ENCODE measurements around the gene RNF20.
"Not testable (repeated sequence)": the region's sequence is repeated elsewhere in the genome, so short reads cannot be mapped to it uniquely, and the experiment has no call there.

The RNF20 gene

GRCh38 chr9:101533334-101534204 is at the start of gene RNF20:
Gene RNF20 (plus strand): TSS chr9:101533853. CDS start chr9:101535424, 1,571 bp downstream.
- DNase-seq (ENCODE audit: low spot score) = peak; percentile 100

GRCh38 chr9:101484046-101484445 is 49.6 kb upstream of the RNF20 start:
- no peak for DNase-seq (ENCODE audit: low spot score)

- peak; percentile 27 for DNase-seq (ENCODE audit: low spot score)
Measured at GRCh38 chr9:101485924-101486692, 47.5 kb upstream of the RNF20 start.

- DNase-seq (ENCODE audit: low spot score) = peak; percentile 35
Measured at GRCh38 chr9:101486693-101487442, 46.8 kb upstream of the RNF20 start.

GRCh38 chr9:101487443-101487840 is 46.2 kb upstream of the RNF20 start:
- DNase-seq (ENCODE audit: low spot score) = no peak

- no peak for DNase-seq (ENCODE audit: low spot score)
Measured at GRCh38 chr9:101495810-101496209, 37.8 kb upstream of the RNF20 start.

GRCh38 chr9:101498323-101498722 is 35.3 kb upstream of the RNF20 start:
- no peak for DNase-seq (ENCODE audit: low spot score)

GRCh38 chr9:101504188-101504587 is 29.5 kb upstream of the RNF20 start:
- DNase-seq (ENCODE audit: low spot score) = no peak

- no peak for DNase-seq (ENCODE audit: low spot score)
Measured at GRCh38 chr9:101508211-101508610, 25.4 kb upstream of the RNF20 start.

- no peak for DNase-seq (ENCODE audit: low spot score)
Measured at GRCh38 chr9:101509572-101509971, 24.1 kb upstream of the RNF20 start.

GRCh38 chr9:101510459-101510858 is 23.2 kb upstream of the RNF20 start:
- no peak for DNase-seq (ENCODE audit: low spot score)

GRCh38 chr9:101511009-101511408 is 22.6 kb upstream of the RNF20 start:
- no peak for DNase-seq (ENCODE audit: low spot score)

GRCh38 chr9:101512116-101512515 is 21.5 kb upstream of the RNF20 start:
- no peak for DNase-seq (ENCODE audit: low spot score)

GRCh38 chr9:101513351-101513750 is 20.3 kb upstream of the RNF20 start:
- no peak for DNase-seq (ENCODE audit: low spot score)

GRCh38 chr9:101514071-101514470 is 19.6 kb upstream of the RNF20 start:
- DNase-seq (ENCODE audit: low spot score) = no peak

GRCh38 chr9:101516655-101517054 is 17.0 kb upstream of the RNF20 start:
- no peak for DNase-seq (ENCODE audit: low spot score)

GRCh38 chr9:101518489-101518888 is 15.2 kb upstream of the RNF20 start:
- DNase-seq (ENCODE audit: low spot score) = not testable (repeated sequence)

- DNase-seq (ENCODE audit: low spot score) = no peak
Measured at GRCh38 chr9:101524371-101524770, 9.3 kb upstream of the RNF20 start.

GRCh38 chr9:101527066-101527465 is 6.6 kb upstream of the RNF20 start:
- DNase-seq (ENCODE audit: low spot score) = no peak

- DNase-seq (ENCODE audit: low spot score) = no peak
Measured at GRCh38 chr9:101528015-101528414, 5.6 kb upstream of the RNF20 start.

GRCh38 chr9:101530076-101530711 is 3.5 kb upstream of the RNF20 start:
- peak; percentile 78 for DNase-seq (ENCODE audit: low spot score)

GRCh38 chr9:101536351-101536750 is 2.7 kb downstream of the RNF20 start:
- DNase-seq (ENCODE audit: low spot score) = no peak
